GM23338 (cell line): ENCODE results near the gene VWCE. TPM values are rescaled to one million over a fixed set of nuclear protein-coding genes. Genes with fewer than 3 reads are reported as not detected.

Experiments used
- ATAC-seq: fragments of 200-7000 bp; cut with Tn5 transposase; 3 replicates; pipeline ENCODE4 v1.9.1; 2020
- DNase-seq: peaks from one replicate; pipeline ENCODE4 v3.0.0-alpha.2; 2015; ENCODE audit warnings: low spot score
- H2AFZ ChIP-seq: fragments of 200-600 bp; sonication (generic); 2 replicates; pipeline ENCODE4 v1.8.0; 2016; ENCODE audit warnings: antibody characterized with exemption, mild to moderate bottlenecking, moderate library complexity
- H3F3A ChIP-seq: fragments of 200-600 bp; sonication (generic); replicated peaks from 2 replicates; pipeline ENCODE4 v1.8.0; 2017; ENCODE audit warnings: antibody characterized with exemption, mixed run types, low read depth
- H3K27ac ChIP-seq: fragments of 200-600 bp; sonication (generic); 2 replicates; pipeline ENCODE4 v1.6.1; 2016; ENCODE audit warnings: low read depth
- H3K27me3 ChIP-seq: fragments of 200-600 bp; sonication (generic); 2 replicates; pipeline ENCODE4 v1.8.0; 2016; ENCODE audit warnings: mild to moderate bottlenecking, mixed run types, moderate library complexity; ENCODE audit not compliant: insufficient read depth
- H3K36me3 ChIP-seq: fragments of 200-600 bp; sonication (generic); 2 replicates; pipeline ENCODE4 v1.8.0; 2016; ENCODE audit warnings: mild to moderate bottlenecking; ENCODE audit not compliant: insufficient read depth
- H3K4me1 ChIP-seq: fragments of 200-600 bp; sonication (generic); 2 replicates; pipeline ENCODE4 v1.8.0; 2016; ENCODE audit warnings: mild to moderate bottlenecking, moderate library complexity; ENCODE audit not compliant: insufficient read depth
- H3K4me2 ChIP-seq: fragments of 200-600 bp; sonication (generic); 2 replicates; pipeline ENCODE4 v1.7.1; 2017; ENCODE audit warnings: mixed run types
- H3K4me3 ChIP-seq: fragments of 200-600 bp; sonication (generic); 2 replicates; pipeline ENCODE4 v1.6.1; 2016; ENCODE audit warnings: mixed run types
- H3K79me2 ChIP-seq: fragments of 200-600 bp; sonication (generic); replicated peaks from 2 replicates; pipeline ENCODE4 v1.8.0; 2017; ENCODE audit warnings: mild to moderate bottlenecking; ENCODE audit not compliant: insufficient read depth
- H3K9me2 ChIP-seq: fragments of 200-600 bp; sonication (generic); 2 replicates; pipeline ENCODE4 v1.8.0; 2017; ENCODE audit not compliant: insufficient read depth
- H4K20me1 ChIP-seq: fragments of 200-600 bp; sonication (generic); replicated peaks from 2 replicates; pipeline ENCODE4 v1.8.0; 2017; ENCODE audit warnings: mild to moderate bottlenecking; ENCODE audit not compliant: insufficient read depth
- H3K27ac Mint-ChIP-seq: 2 replicates; pipeline ENCODE4 v1.8.0; 2020; ENCODE audit warnings: inconsistent platforms, mild to moderate bottlenecking, moderate library complexity, mixed read lengths
- H3K27me3 Mint-ChIP-seq: 3 replicates; pipeline ENCODE4 v1.8.0; 2022; ENCODE audit warnings: low read depth, mild to moderate bottlenecking, moderate library complexity, mixed read lengths, inconsistent platforms; ENCODE audit not compliant: insufficient read depth, poor library complexity
- H3K36me3 Mint-ChIP-seq: 3 replicates; pipeline ENCODE4 v1.8.0; 2021; ENCODE audit warnings: low read depth, mild to moderate bottlenecking, inconsistent platforms, moderate library complexity, mixed read lengths
- H3K4me1 Mint-ChIP-seq: 3 replicates; pipeline ENCODE4 v1.8.0; 2020; ENCODE audit warnings: mild to moderate bottlenecking, inconsistent platforms, mixed read lengths
- H3K4me3 Mint-ChIP-seq: 3 replicates; pipeline ENCODE4 v1.8.0; 2021; ENCODE audit warnings: moderate library complexity, mild to moderate bottlenecking, inconsistent platforms, mixed read lengths
- H3K9me3 Mint-ChIP-seq: 3 replicates; pipeline ENCODE4 v1.8.0; 2020; ENCODE audit warnings: moderate library complexity, mild to moderate bottlenecking, inconsistent platforms, mixed read lengths
- CTCF ChIP-seq, 2 experiments: fragments of 200-600 bp in 1 of 2; sonication (generic) in 1 of 2; conservative IDR thresholded peaks; 2 replicates each; pipeline versions ENCODE4 v1.5.1 to v1.6.1; 2016 to 2017; ENCODE audit warnings: antibody characterized with exemption in 2 of 2, low read depth in 2 of 2, mild to moderate bottlenecking in 2 of 2, moderate library complexity in 1 of 2
- ETS1 ChIP-seq: IDR thresholded peaks from 2 replicates; pipeline ENCODE4 v1.6.1; 2016; ENCODE audit warnings: antibody characterized with exemption
- EZH2 ChIP-seq: fragments of 200-600 bp; sonication (generic); IDR thresholded peaks from one replicate; pipeline ENCODE4 v1.8.0; 2017; ENCODE audit warnings: antibody characterized with exemption, mild to moderate bottlenecking, low read depth; ENCODE audit not compliant: unreplicated experiment
- EZH2phosphoT487 ChIP-seq: fragments of 200-600 bp; sonication (generic); IDR thresholded peaks from one replicate; pipeline ENCODE4 v1.8.1; 2018; ENCODE audit warnings: antibody characterized with exemption; ENCODE audit not compliant: unreplicated experiment
- NANOG ChIP-seq: IDR thresholded peaks from 2 replicates; pipeline ENCODE4 v1.6.1; 2016; ENCODE audit warnings: antibody characterized with exemption, borderline replicate concordance
- POLR2AphosphoS5 ChIP-seq: IDR thresholded peaks from 2 replicates; pipeline ENCODE4 v1.6.1; 2016; ENCODE audit warnings: antibody characterized with exemption, low read depth
- STAT1 ChIP-seq: IDR thresholded peaks from one replicate; pipeline ENCODE4 v1.6.1; 2016; ENCODE audit warnings: antibody characterized with exemption; ENCODE audit not compliant: unreplicated experiment
- ZNF114 ChIP-seq: fragments of 250-450 bp; sonication (Bioruptor Pico); IDR thresholded peaks from 2 replicates; pipeline ENCODE4 v1.5.0; 2020; ENCODE audit warnings: mild to moderate bottlenecking, moderate library complexity
- ZNF331 ChIP-seq: fragments of 250-450 bp; sonication (Bioruptor Pico); IDR thresholded peaks from 2 replicates; pipeline ENCODE4 v1.5.0; 2020; ENCODE audit warnings: low read depth, mild to moderate bottlenecking, moderate library complexity
- polyA plus RNA-seq: library from polyadenylated mRNA; unstranded; fragments of >200 nt; fragmentation: Nextera tagmentation; extraction: Ambion mirVana; gene quantifications from 2 replicates; pipeline ENCODE4 v1.2.1, GENCODE V29; 2016
- total RNA-seq: library from RNA; depleted of rRNA; stranded (reverse); fragments of >200 nt; shearing (Covaris generic); gene quantifications from 2 replicates; pipeline ENCODE4 v1.2.3, GENCODE V29; 2014

The VWCE gene
- total and polyA plus RNA-seq, 2 experiments from 2014 or later = 9.9 to 16.9 TPM

DNA sequence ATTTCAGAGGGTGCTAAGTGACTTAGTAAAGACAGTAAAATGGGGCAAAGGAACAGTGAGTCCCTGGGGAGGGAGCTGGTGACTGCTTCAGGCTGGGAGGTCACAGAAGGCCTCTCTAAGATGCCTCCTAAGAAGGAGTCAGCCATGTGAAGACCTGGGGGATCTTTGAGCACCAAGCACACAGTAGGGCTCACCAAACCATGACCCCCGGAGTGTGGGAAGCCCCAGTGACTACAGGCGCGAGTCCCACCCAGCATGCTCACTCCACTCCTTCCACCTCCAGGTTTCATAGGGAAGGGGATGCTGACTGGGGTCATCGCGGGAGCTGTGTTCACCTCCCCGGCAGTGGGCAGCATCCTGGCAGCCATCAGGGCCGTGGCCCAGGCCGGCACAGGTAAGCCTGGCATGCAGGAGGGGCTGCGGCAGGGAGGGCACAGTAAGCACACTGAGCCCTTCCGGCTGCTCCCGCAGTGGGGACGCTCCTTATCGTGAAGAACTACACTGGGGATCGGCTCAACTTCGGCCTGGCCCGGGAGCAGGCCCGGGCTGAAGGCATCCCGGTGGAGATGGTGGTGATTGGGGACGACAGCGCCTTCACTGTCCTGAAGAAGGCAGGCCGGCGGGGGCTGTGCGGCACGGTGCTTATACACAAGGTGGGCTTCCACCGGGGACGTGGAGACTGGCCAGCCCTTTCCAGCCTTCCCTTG, 43.8 kb upstream of the VWCE start:
- peaks cover 11% of the 10 kb centered on the region; the same call in 1 of the 2 replicates for H3K4me1 ChIP-seq
- H4K20me1 ChIP-seq = no peaks in the 10 kb centered on the region
- H3F3A ChIP-seq = peaks cover 21% of the 10 kb centered on the region
- DNase-seq (no peak), ATAC-seq (no peak)
- no peak overlapping the region for H3K4me3 ChIP-seq
- peaks cover 6% of the 10 kb centered on the region for H3K27me3 Mint-ChIP-seq
- no peaks in the 10 kb centered on the region for H3K79me2 ChIP-seq
- H2AFZ ChIP-seq = no peak overlapping the region
- H3K4me2 ChIP-seq = no peak overlapping the region
- no peak overlapping the region for H3K27ac Mint-ChIP-seq
- H3K9me3 Mint-ChIP-seq = no peaks in the 10 kb centered on the region
- no peak overlapping the region for H3K4me3 Mint-ChIP-seq
- no peak overlapping the region for H3K27ac ChIP-seq
- peaks cover 10% of the 10 kb centered on the region; the same call in 2 of the 3 replicates for H3K36me3 Mint-ChIP-seq
- H3K4me1 Mint-ChIP-seq = peaks cover 19% of the 10 kb centered on the region; the same call in 2 of the 3 replicates
- H3K36me3 ChIP-seq = no peaks in the 10 kb centered on the region
- TF ChIP-seq CTCF (conservative IDR thresholded peaks at IDR 0.05; ENCODE audit: low read depth in 2 of 2) (no peak), ETS1 (no peak)
- no peaks in the 10 kb centered on the region for H3K27me3 ChIP-seq
- H3K9me2 ChIP-seq = no peaks in the 10 kb centered on the region

DNA sequence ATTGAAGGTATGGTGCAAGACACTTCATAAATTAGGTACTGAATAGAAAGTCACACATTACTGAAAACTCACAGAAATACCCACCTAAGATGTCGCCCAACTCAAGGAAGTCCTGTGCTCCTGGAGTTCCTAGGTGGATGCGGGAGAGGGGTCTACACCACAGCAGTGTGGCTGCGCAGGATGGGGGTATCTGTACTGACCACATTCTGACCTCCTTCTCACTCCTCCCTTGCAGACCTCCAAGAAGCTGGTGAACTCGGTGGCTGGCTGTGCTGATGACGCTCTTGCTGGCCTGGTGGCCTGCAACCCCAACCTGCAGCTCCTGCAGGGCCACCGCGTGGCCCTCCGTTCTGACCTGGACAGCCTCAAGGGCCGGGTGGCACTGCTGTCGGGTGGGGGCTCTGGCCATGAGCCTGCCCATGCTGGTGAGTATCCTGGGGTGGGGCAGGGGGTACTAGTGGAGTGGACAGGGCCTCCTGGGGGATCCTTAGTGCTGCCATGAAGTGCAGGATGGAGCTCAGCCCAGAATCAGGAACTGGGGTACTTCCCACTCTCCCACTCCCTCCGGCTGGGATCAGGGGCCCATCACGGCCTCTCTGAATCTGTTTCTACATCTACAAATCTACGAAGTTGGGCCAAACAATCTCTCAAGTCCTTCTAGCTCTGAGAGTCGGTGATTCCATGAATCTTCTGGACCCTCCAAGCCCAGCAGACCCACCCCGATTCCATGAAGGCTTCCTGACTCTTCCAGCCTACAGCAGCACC, 42.8 kb upstream of the VWCE start:
- no peaks in the 10 kb centered on the region for H4K20me1 ChIP-seq
- no peaks in the 10 kb centered on the region for H3K27me3 ChIP-seq
- no peak overlapping the region for H3K27ac Mint-ChIP-seq
- peaks cover 12% of the 10 kb centered on the region for H3K27me3 Mint-ChIP-seq
- peaks cover under 1% of the 10 kb centered on the region; the same call in 1 of the 2 replicates for H3K79me2 ChIP-seq
- no peak overlapping the region for H3K27ac ChIP-seq
- no peak overlapping the region for H3K4me3 Mint-ChIP-seq
- peaks cover 11% of the 10 kb centered on the region; the same call in 1 of the 2 replicates for H3K4me1 ChIP-seq
- ATAC-seq (no peak), DNase-seq (no peak)
- H3K36me3 ChIP-seq = no peaks in the 10 kb centered on the region
- no peak overlapping the region for H2AFZ ChIP-seq
- peaks cover 10% of the 10 kb centered on the region; the same call in 2 of the 3 replicates for H3K36me3 Mint-ChIP-seq
- peaks cover 28% of the 10 kb centered on the region for H3F3A ChIP-seq
- H3K4me3 ChIP-seq = no peak overlapping the region
- peaks cover 25% of the 10 kb centered on the region; the same call in 2 of the 3 replicates for H3K4me1 Mint-ChIP-seq
- H3K9me2 ChIP-seq = no peaks in the 10 kb centered on the region
- no peak overlapping the region for H3K4me2 ChIP-seq
- H3K9me3 Mint-ChIP-seq = no peaks in the 10 kb centered on the region
- TF ChIP-seq ZNF331 = no peak
- no peak for TF ChIP-seq ETS1
- TF ChIP-seq NANOG = no peak
- no peak for TF ChIP-seq POLR2AphosphoS5
- no peak for TF ChIP-seq ZNF114
- no peak for TF ChIP-seq EZH2
- no peak for TF ChIP-seq STAT1
- TF ChIP-seq EZH2phosphoT487 = no peak
- TF ChIP-seq CTCF (conservative IDR thresholded peaks at IDR 0.05; ENCODE audit: low read depth in 2 of 2) = no peak
